Mesenchymal stem cell (in vitro differentiated cells and primary cell): ENCODE measurements around the gene SDHAF3.

ENCODE experiments used
- DNase-seq: peaks from one replicate; pipeline ENCODE4 v3.0.0-alpha.2; 2013
- H2AFZ ChIP-seq: one replicate; pipeline ENCODE4 v1.6.1; 2013; ENCODE audit warnings: low read depth, mild to moderate bottlenecking, control low read depth, inconsistent platforms, low read length, moderate library complexity
- H2AK5ac ChIP-seq: 2 replicates; pipeline ENCODE4 v1.6.1; 2013; ENCODE audit warnings: low read length, moderate library complexity, mild to moderate bottlenecking, inconsistent platforms; ENCODE audit not compliant: severe bottlenecking
- H2BK120ac ChIP-seq: one replicate; pipeline ENCODE4 v1.6.1; 2013; ENCODE audit warnings: low read depth, mild to moderate bottlenecking, inconsistent platforms, low read length, moderate library complexity
- H2BK12ac ChIP-seq, 2 experiments: one replicate each; pipeline ENCODE4 v1.6.1; 2013; ENCODE audit warnings: inconsistent platforms in 2 of 2, low read length in 2 of 2, mild to moderate bottlenecking in 2 of 2, moderate library complexity in 2 of 2, control low read depth in 1 of 2
- H2BK15ac ChIP-seq: one replicate; pipeline ENCODE4 v1.6.1; 2013; ENCODE audit warnings: mild to moderate bottlenecking, low read depth, inconsistent platforms; ENCODE audit not compliant: poor library complexity, severe bottlenecking
- H2BK5ac ChIP-seq: 2 replicates; pipeline ENCODE4 v1.6.1; 2013; ENCODE audit warnings: low read depth, mild to moderate bottlenecking, low read length, control low read depth, inconsistent platforms; ENCODE audit not compliant: poor library complexity, severe bottlenecking
- H3K14ac ChIP-seq, 2 experiments: one replicate each; pipeline ENCODE4 v1.6.1; 2013; ENCODE audit warnings: inconsistent platforms in 2 of 2, low read length in 2 of 2, control low read depth in 1 of 2, mild to moderate bottlenecking in 1 of 2, moderate library complexity in 1 of 2
- H3K18ac ChIP-seq, 2 experiments: one replicate each; pipeline ENCODE4 v1.6.1; 2013; ENCODE audit warnings: inconsistent platforms in 2 of 2, low read length in 2 of 2, control low read depth in 1 of 2, low read depth in 1 of 2, mild to moderate bottlenecking in 1 of 2
- H3K23ac ChIP-seq, 2 experiments: one replicate each; pipeline ENCODE4 v1.6.1; 2013; ENCODE audit warnings: inconsistent platforms in 2 of 2, low read length in 2 of 2, mild to moderate bottlenecking in 2 of 2, moderate library complexity in 2 of 2, control low read depth in 1 of 2
- H3K27ac ChIP-seq: 2 replicates; pipeline ENCODE4 v1.5.1; 2013; ENCODE audit warnings: mild to moderate bottlenecking, moderate library complexity, low read length, control low read depth, inconsistent platforms; ENCODE audit not compliant: poor library complexity, severe bottlenecking
- H3K27me3 ChIP-seq, 2 experiments: 2 replicates each; pipeline versions ENCODE4 v1.6.1 to v1.7.0; 2013; ENCODE audit warnings: low read length in 2 of 2, mild to moderate bottlenecking in 2 of 2, moderate library complexity in 2 of 2, control low read depth in 1 of 2, inconsistent platforms in 1 of 2; ENCODE audit not compliant: control insufficient read depth in 1 of 2, insufficient read depth in 1 of 2
- H3K36me3 ChIP-seq, 2 experiments: 2 replicates each; pipeline versions ENCODE4 v1.6.1 to v1.7.0; 2013; ENCODE audit warnings: low read length in 2 of 2, control low read depth in 1 of 2, inconsistent platforms in 1 of 2, low read depth in 1 of 2, mild to moderate bottlenecking in 1 of 2; ENCODE audit not compliant: insufficient read depth in 2 of 2, control insufficient read depth in 1 of 2
- H3K4ac ChIP-seq, 2 experiments: one replicate each; pipeline ENCODE4 v1.6.1; 2013; ENCODE audit warnings: inconsistent platforms in 2 of 2, low read length in 2 of 2, mild to moderate bottlenecking in 2 of 2, moderate library complexity in 2 of 2, control low read depth in 1 of 2, low read depth in 1 of 2
- H3K4me1 ChIP-seq: 2 replicates; pipeline ENCODE4 v1.6.1; 2013; ENCODE audit warnings: low read depth, low read length, control low read depth; ENCODE audit not compliant: control insufficient read depth, insufficient read depth
- H3K4me2 ChIP-seq: 2 replicates; pipeline ENCODE4 v1.6.1; 2013; ENCODE audit warnings: low read length, mild to moderate bottlenecking, inconsistent platforms; ENCODE audit not compliant: poor library complexity, severe bottlenecking
- H3K4me3 ChIP-seq, 2 experiments: 2 replicates each; pipeline versions ENCODE4 v1.5.1 to v1.7.0; 2013; ENCODE audit warnings: low read length in 2 of 2, mild to moderate bottlenecking in 2 of 2, control low read depth in 1 of 2, low read depth in 1 of 2; ENCODE audit not compliant: insufficient read depth in 1 of 2
- H3K79me1 ChIP-seq: replicated peaks from 2 replicates; pipeline ENCODE4 v1.6.1; 2013; ENCODE audit warnings: mild to moderate bottlenecking, control low read depth, low read length, inconsistent platforms; ENCODE audit not compliant: poor library complexity, severe bottlenecking
- H3K9ac ChIP-seq: 2 replicates; pipeline ENCODE4 v1.7.0; 2013; ENCODE audit warnings: mild to moderate bottlenecking, low read length, moderate library complexity
- H3K9me3 ChIP-seq: 2 replicates; pipeline ENCODE4 v1.7.0; 2013; ENCODE audit warnings: mild to moderate bottlenecking, low read length; ENCODE audit not compliant: control insufficient read depth
- H4K8ac ChIP-seq: one replicate; pipeline ENCODE4 v1.6.1; 2013; ENCODE audit warnings: inconsistent platforms, mild to moderate bottlenecking, low read length, moderate library complexity
- H4K91ac ChIP-seq: one replicate; pipeline ENCODE4 v1.6.1; 2013; ENCODE audit warnings: mild to moderate bottlenecking, low read length, inconsistent platforms
- WGBS: methylation state at CpG from one replicate; pipeline ENCODE4 v1.1.7; 2013; ENCODE audit warnings: mixed read lengths; 5-methylcytosine and 5-hydroxymethylcytosine counted together

The SDHAF3 gene

DNA sequence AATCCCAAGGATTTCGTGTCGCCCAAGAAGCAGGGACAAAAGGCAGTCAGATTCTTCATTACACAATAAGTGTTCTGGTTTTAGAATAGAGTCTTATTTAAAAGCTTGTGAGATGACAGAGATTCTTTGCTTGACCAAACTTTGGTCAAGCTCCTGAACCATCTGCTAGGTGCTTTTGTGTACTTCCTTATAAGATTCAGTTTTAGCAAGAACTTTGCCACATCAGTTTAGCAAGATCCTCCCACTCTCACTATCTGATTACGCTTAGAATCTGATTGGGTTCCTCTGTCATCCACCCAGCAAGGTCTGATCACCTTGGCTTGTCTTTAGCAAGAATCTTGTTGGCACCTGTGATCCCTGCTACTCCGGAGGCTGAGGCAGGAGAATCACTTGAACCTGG lies 38.2 kb upstream of the SDHAF3 start:
- Histone ChIP-seq H2BK120ac (no peak overlapping the region), H2AFZ (no peak overlapping the region), H2BK15ac (no peak overlapping the region), H3K27me3 (peaks cover 0 to 6% of the 10 kb centered on the region in 2 experiments), H3K4ac (no peak overlapping the region), H3K79me1 (no peaks in the 10 kb centered on the region), H3K27ac (no peak overlapping the region), H4K91ac (no peak overlapping the region), H3K23ac (no peak overlapping the region), H4K8ac (no peak overlapping the region), H3K9me3 (no peaks in the 10 kb centered on the region), H3K4me2 (no peak overlapping the region), H3K9ac (no peak overlapping the region), H3K36me3 (no peaks in the 10 kb centered on the region), H2AK5ac (no peak overlapping the region), H3K14ac (no peak overlapping the region), H2BK5ac (no peak overlapping the region), H3K4me1 (no peaks in the 10 kb centered on the region), H2BK12ac (no peak overlapping the region), H3K4me3 (no peak overlapping the region), H3K18ac (no peak overlapping the region)
- WGBS: 86% methylated on average over 4 of the region's 4 CpGs
- no peak for DNase-seq

DNA sequence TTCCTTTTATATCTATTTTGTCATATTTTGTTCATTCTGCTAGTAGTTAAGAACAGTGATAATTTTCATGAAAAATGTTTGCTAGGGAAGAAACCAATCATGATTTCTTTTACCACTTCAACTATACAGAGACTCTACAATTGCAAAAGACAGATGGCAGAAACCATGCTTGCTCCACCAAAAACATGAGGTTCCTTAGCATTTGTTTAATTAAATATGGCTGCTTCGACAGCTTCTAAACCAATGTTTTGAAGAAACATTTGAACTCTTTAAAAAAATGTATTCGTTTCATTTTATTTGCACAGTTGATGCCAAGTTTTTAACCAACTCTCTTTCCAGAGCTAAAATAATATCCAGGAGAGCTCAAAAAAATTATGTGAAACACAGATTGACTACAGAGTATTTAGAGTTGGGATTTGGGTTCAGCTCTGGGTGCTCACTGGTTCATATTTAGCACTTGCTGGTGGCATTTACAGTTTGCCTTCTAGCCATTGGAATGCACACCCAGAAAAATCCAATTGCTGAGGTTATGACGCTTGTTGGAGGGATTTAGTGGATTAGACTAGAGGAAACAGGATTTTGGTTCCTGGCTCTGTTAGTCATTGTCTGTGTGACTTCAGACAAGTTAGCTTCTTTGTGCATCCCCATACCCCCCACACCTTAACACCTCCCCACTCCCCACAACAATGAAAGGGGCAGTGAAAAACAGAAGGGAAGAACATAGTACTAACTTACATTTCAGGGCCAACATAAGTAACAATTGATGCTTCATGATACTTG lies 35.8 kb upstream of the SDHAF3 start:
- Histone ChIP-seq H3K18ac (no peak overlapping the region), H3K27me3 (peaks cover 0 to 6% of the 10 kb centered on the region in 2 experiments), H2AK5ac (no peak overlapping the region), H3K79me1 (no peaks in the 10 kb centered on the region), H3K4me1 (no peaks in the 10 kb centered on the region), H3K27ac (no peak overlapping the region), H3K9me3 (no peaks in the 10 kb centered on the region), H2BK15ac (no peak overlapping the region), H2BK120ac (no peak overlapping the region), H3K9ac (no peak overlapping the region), H4K91ac (no peak overlapping the region), H3K14ac (no peak overlapping the region), H4K8ac (no peak overlapping the region), H3K4me2 (no peak overlapping the region), H3K23ac (no peak overlapping the region), H2BK5ac (no peak overlapping the region), H3K4me3 (no peak overlapping the region), H3K36me3 (no peaks in the 10 kb centered on the region), H2BK12ac (no peak overlapping the region), H2AFZ (no peak overlapping the region), H3K4ac (no peak overlapping the region)
- DNase-seq: no peak
- WGBS: no CpG with 5 or more reads among the region's 3 CpGs

DNA sequence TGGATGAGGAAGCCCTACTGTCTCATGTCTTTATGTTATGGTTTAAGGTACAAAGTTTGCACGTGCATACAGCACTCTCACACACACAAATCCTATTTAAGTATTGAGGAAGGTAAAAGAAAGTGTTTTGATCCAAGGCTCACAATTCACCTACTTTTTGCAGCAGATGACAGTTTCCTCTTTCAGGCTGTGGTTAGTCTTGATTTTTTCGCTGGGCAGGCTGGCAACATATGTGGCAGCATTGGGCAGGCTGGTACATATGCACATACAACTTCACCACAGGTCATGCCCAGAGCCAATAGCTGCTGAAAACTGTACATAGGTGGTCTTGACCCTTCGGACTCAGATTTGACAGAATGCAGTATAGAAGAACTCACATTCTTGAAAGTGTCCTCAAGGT lies 29.1 kb upstream of the SDHAF3 start:
- Histone ChIP-seq H2AK5ac (no peak overlapping the region), H2BK120ac (no peak overlapping the region), H3K4me1 (no peaks in the 10 kb centered on the region), H3K36me3 (no peaks in the 10 kb centered on the region), H3K9ac (no peak overlapping the region), H4K8ac (no peak overlapping the region), H3K27ac (no peak overlapping the region), H3K23ac (no peak overlapping the region), H4K91ac (no peak overlapping the region), H3K9me3 (no peaks in the 10 kb centered on the region), H3K4me2 (no peak overlapping the region), H3K27me3 (peaks cover 0 to 29% of the 10 kb centered on the region in 2 experiments), H2AFZ (no peak overlapping the region), H2BK12ac (no peak overlapping the region), H2BK5ac (no peak overlapping the region), H3K14ac (no peak overlapping the region), H3K18ac (no peak overlapping the region), H3K79me1 (no peaks in the 10 kb centered on the region), H2BK15ac (no peak overlapping the region), H3K4ac (no peak overlapping the region), H3K4me3 (no peak overlapping the region)
- 50% methylated on average over 2 of the region's 3 CpGs for WGBS
- no peak for DNase-seq

DNA sequence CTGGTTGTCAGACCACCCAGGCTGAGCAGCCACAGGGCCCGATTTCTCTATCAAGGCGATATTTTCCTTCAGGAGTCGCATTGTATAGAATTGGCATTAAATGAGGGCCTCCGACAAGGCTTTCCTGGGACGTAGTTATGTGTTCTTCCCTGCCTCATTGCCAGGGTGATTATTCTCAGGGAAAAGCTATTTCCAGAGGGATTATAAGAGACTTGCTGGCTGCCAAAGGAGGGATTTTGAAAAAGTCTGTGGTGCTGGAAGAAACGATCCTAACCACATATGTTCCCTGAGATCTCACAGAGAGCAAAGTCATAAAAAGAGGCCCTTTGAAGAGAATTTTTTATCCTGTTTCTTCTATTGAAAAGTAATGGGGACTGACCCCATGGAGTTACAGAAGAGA lies 27.7 kb upstream of the SDHAF3 start:
- no peak overlapping the region for H3K27ac ChIP-seq
- H2BK5ac ChIP-seq: no peak overlapping the region
- H3K79me1 ChIP-seq: no peaks in the 10 kb centered on the region
- H3K18ac ChIP-seq: no peak overlapping the region
- H3K23ac ChIP-seq: no peak overlapping the region
- H3K27me3 ChIP-seq: peaks cover 0 to 29% of the 10 kb centered on the region in 2 experiments
- no peaks in the 10 kb centered on the region for H3K36me3 ChIP-seq
- no peak overlapping the region for H2AK5ac ChIP-seq
- H3K4me2 ChIP-seq: no peak overlapping the region
- H2BK12ac ChIP-seq: no peak overlapping the region
- H3K4ac ChIP-seq: no peak overlapping the region
- no peak for DNase-seq
- H3K4me1 ChIP-seq: no peaks in the 10 kb centered on the region
- H4K8ac ChIP-seq: no peak overlapping the region
- no peak overlapping the region for H2BK120ac ChIP-seq
- H3K9ac ChIP-seq: no peak overlapping the region
- no peak overlapping the region for H2BK15ac ChIP-seq
- no peaks in the 10 kb centered on the region for H3K9me3 ChIP-seq
- H3K14ac ChIP-seq: no peak overlapping the region
- H3K4me3 ChIP-seq: no peak overlapping the region
- no peak overlapping the region for H2AFZ ChIP-seq
- no peak overlapping the region for H4K91ac ChIP-seq
- WGBS: 78% methylated on average over 6 of the region's 6 CpGs
